Measurements from ENCODE around the gene TBX5. TPM values are rescaled to one million over a fixed set of nuclear protein-coding genes. Genes with fewer than 3 reads are reported as not detected.

Gene TBX5
- total and polyA plus RNA-seq, 9 of the 15 experiments (the other 6 are each of a cell fraction or from before 2014, with no cell fraction given) = not detected

GRCh38 chr12:114361545-114361944 is 44.4 kb downstream of the TBX5 start:
- Histone ChIP-seq H3K9ac (ENCODE audit: insufficient read depth in 1 of 2, low read depth in 2 of 2, low read length in 2 of 2) (no peak overlapping the region), H3K27ac (ENCODE audit: extremely low read depth, low read depth, low read length) (no peak overlapping the region), H3K9me3 (replicated peaks; ENCODE audit: control insufficient read depth, insufficient read depth, low read depth, low read length) (no peaks in the 10 kb centered on the region), H3K27me3 (ENCODE audit: control insufficient read depth in 2 of 2, insufficient read depth in 2 of 2, low read length in 2 of 2) (no peaks in the 10 kb centered on the region; a peak in 1 of 5 replicates), H3K4me3 (no peak overlapping the region), H3K36me3 (ENCODE audit: control insufficient read depth, insufficient read depth, low read length) (no peaks in the 10 kb centered on the region), H3K79me2 (ENCODE audit: control insufficient read depth, insufficient read depth, low read length) (no peaks in the 10 kb centered on the region), H4K20me1 (replicated peaks; ENCODE audit: control insufficient read depth, insufficient read depth, low read length) (no peaks in the 10 kb centered on the region), H3K4me1 (replicated peaks in 1 of 2; ENCODE audit: control insufficient read depth in 2 of 2, insufficient read depth in 2 of 2, low read length in 2 of 2) (no peaks in the 10 kb centered on the region), H2AFZ (ENCODE audit: low read depth, low read length) (no peak overlapping the region), H3K9me1 (ENCODE audit: control insufficient read depth, insufficient read depth, low read length) (no peaks in the 10 kb centered on the region), H3K4me2 (ENCODE audit: insufficient read depth, low read length) (no peak overlapping the region)
- intact Hi-C loops (cut with micrococcal nuclease) = no loop called here
- WGBS (ENCODE audit: insufficient coverage, low coverage, missing lambda C conversion rate) = 0% methylated on average over 5 of the region's 5 CpGs
- TF ChIP-seq PRPF4 (IDR thresholded peaks at IDR 0.05; ENCODE audit: insufficient read depth, low read depth, low read length, poor library complexity, severe bottlenecking) = no peak
- no peak for DNase-seq (ENCODE audit: extremely low read depth in 1 of 4, low spot score in 3 of 4)
- ChIA-PET CTCF (ENCODE audit: low intra/inter-chr PET ratio) (no interaction called here), POLR2A (interaction anchor here (0.7 kb wide), 1 partner anchor 32 kb away, joined by 3 read pairs; no protein-coding TSS in a partner anchor)
- in situ Hi-C loops (cut with MboI) = no loop called here
- no peak for ATAC-seq
- FAIRE-seq = no peak
- no TSS peak for BruUV-seq (replicated peaks)

- ChIA-PET POLR2A (no interaction called here), CTCF (ENCODE audit: low intra/inter-chr PET ratio) (no interaction called here)
- H3K36me3 ChIP-seq (ENCODE audit: control insufficient read depth, insufficient read depth, low read length) = no peaks in the 10 kb centered on the region
- H3K9ac ChIP-seq (ENCODE audit: insufficient read depth in 1 of 2, low read depth in 2 of 2, low read length in 2 of 2) = no peak overlapping the region
- FAIRE-seq (no peak), ATAC-seq (no peak), DNase-seq (ENCODE audit: extremely low read depth in 1 of 4, low spot score in 3 of 4) (no peak)
- no peaks in the 10 kb centered on the region for H3K79me2 ChIP-seq (ENCODE audit: control insufficient read depth, insufficient read depth, low read length)
- H2AFZ ChIP-seq (ENCODE audit: low read depth, low read length) = no peak overlapping the region
- BruUV-seq (replicated peaks) = no TSS peak
- H3K4me3 ChIP-seq = no peak overlapping the region
- no peaks in the 10 kb centered on the region for H3K9me1 ChIP-seq (ENCODE audit: control insufficient read depth, insufficient read depth, low read length)
- no peak overlapping the region for H3K4me2 ChIP-seq (ENCODE audit: insufficient read depth, low read length)
- intact Hi-C loops (cut with micrococcal nuclease) (no loop called here), in situ Hi-C loops (cut with MboI) (no loop called here)
- TF ChIP-seq EGR1 (conservative IDR thresholded peaks at IDR 0.05) = peak; percentile 75
- TF ChIP-seq OTX1 (CRISPR knock-in tag; IDR thresholded peaks at IDR 0.05) = no peak
- peaks cover 0 to 3% of the 10 kb centered on the region in 2 experiments; a peak in 1 of 5 replicates for H3K4me1 ChIP-seq (replicated peaks in 1 of 2; ENCODE audit: control insufficient read depth in 2 of 2, insufficient read depth in 2 of 2, low read length in 2 of 2)
- H3K27ac ChIP-seq (ENCODE audit: extremely low read depth, low read depth, low read length) = no peak overlapping the region
- no peaks in the 10 kb centered on the region for H4K20me1 ChIP-seq (replicated peaks; ENCODE audit: control insufficient read depth, insufficient read depth, low read length)
- peaks cover 0 to 4% of the 10 kb centered on the region in 2 experiments; a peak in 2 of 5 replicates for H3K27me3 ChIP-seq (ENCODE audit: control insufficient read depth in 2 of 2, insufficient read depth in 2 of 2, low read length in 2 of 2)
- no peaks in the 10 kb centered on the region for H3K9me3 ChIP-seq (replicated peaks; ENCODE audit: control insufficient read depth, insufficient read depth, low read depth, low read length)
Measured at GRCh38 chr12:114360485-114360884, 45.5 kb downstream of the TBX5 start.
